ENCODE measurements around the gene CERT1. TPM values are rescaled to one million over a fixed set of nuclear protein-coding genes. Genes with fewer than 3 reads are reported as not detected.

Gene CERT1
- polyA plus RNA-seq, 1 of the 3 experiments (the other 2 are of a cell fraction), result 4.5 TPM

DNA sequence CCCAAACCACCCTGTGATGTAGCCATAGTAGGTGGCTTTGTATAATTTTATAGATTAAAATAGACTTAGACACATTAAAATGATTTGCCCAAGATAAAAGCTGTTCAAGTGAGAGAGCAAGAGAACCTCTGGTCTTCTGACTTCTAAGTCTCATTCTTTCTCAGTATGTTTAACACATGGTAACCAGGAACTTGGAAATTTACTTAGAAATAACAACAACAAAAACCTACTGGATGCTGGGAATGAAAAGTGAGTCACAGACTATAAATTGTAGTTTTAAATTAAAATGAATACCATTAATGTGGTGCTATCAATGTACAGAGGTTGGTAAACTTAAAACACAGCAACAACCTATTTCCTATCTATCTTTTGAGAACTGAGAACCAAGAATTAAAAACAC is 144.0 kb downstream of the CERT1 start:
- H4K20me1 ChIP-seq (ENCODE audit: insufficient read depth), result no peaks in the 10 kb centered on the region
- no peak for DNase-seq
- H3K9me3 ChIP-seq, result no peaks in the 10 kb centered on the region
- TF ChIP-seq EP300 (IDR thresholded peaks at IDR 0.05; ENCODE audit: borderline replicate concordance in 1 of 2, low read depth in 1 of 2, low read length in 1 of 2), result no peak
- TF ChIP-seq, protein P1, sequence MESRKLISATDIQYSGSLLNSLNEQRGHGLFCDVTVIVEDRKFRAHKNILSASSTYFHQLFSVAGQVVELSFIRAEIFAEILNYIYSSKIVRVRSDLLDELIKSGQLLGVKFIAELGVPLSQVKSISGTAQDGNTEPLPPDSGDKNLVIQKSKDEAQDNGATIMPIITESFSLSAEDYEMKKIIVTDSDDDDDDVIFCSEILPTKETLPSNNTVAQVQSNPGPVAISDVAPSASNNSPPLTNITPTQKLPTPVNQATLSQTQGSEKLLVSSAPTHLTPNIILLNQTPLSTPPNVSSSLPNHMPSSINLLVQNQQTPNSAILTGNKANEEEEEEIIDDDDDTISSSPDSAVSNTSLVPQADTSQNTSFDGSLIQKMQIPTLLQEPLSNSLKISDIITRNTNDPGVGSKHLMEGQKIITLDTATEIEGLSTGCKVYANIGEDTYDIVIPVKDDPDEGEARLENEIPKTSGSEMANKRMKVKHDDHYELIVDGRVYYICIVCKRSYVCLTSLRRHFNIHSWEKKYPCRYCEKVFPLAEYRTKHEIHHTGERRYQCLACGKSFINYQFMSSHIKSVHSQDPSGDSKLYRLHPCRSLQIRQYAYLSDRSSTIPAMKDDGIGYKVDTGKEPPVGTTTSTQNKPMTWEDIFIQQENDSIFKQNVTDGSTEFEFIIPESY (IDR thresholded peaks at IDR 0.05; ENCODE audit: borderline replicate concordance, low read depth), result no peak
- no peak for TF ChIP-seq YY1 (IDR thresholded peaks at IDR 0.05; ENCODE audit: low read depth)
- TF ChIP-seq, protein P2, sequence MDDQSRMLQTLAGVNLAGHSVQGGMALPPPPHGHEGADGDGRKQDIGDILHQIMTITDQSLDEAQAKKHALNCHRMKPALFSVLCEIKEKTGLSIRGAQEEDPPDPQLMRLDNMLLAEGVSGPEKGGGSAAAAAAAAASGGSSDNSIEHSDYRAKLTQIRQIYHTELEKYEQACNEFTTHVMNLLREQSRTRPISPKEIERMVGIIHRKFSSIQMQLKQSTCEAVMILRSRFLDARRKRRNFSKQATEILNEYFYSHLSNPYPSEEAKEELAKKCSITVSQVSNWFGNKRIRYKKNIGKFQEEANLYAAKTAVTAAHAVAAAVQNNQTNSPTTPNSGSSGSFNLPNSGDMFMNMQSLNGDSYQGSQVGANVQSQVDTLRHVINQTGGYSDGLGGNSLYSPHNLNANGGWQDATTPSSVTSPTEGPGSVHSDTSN (IDR thresholded peaks at IDR 0.05), result no peak
- no peak for TF ChIP-seq FOXM1 (IDR thresholded peaks at IDR 0.05; ENCODE audit: low read depth)
- TF ChIP-seq POLR2AphosphoS5 (IDR thresholded peaks at IDR 0.05; ENCODE audit: low read depth, low read length), result no peak
- TF ChIP-seq ELF1 (IDR thresholded peaks at IDR 0.05), result no peak
- no peak for TF ChIP-seq SMC3 (IDR thresholded peaks at IDR 0.05; ENCODE audit: low read depth, low read length)
- no peak for TF ChIP-seq RCOR1 (IDR thresholded peaks at IDR 0.05; ENCODE audit: low read length)
- TF ChIP-seq NFIC (IDR thresholded peaks at IDR 0.05; ENCODE audit: borderline replicate concordance), result no peak
- no peak for TF ChIP-seq CHD2 (IDR thresholded peaks at IDR 0.05; ENCODE audit: low read length, partially characterized antibody)
- TF ChIP-seq SIN3A (IDR thresholded peaks at IDR 0.05; ENCODE audit: borderline replicate concordance, low read depth, low read length), result no peak
- no peak for TF ChIP-seq TCF12 (IDR thresholded peaks at IDR 0.05)
- no peak for TF ChIP-seq NRF1 (IDR thresholded peaks at IDR 0.05; ENCODE audit: low read depth, low read length)
- TF ChIP-seq RFX5 (IDR thresholded peaks at IDR 0.05; ENCODE audit: low read length), result no peak
- TF ChIP-seq, protein P3, sequence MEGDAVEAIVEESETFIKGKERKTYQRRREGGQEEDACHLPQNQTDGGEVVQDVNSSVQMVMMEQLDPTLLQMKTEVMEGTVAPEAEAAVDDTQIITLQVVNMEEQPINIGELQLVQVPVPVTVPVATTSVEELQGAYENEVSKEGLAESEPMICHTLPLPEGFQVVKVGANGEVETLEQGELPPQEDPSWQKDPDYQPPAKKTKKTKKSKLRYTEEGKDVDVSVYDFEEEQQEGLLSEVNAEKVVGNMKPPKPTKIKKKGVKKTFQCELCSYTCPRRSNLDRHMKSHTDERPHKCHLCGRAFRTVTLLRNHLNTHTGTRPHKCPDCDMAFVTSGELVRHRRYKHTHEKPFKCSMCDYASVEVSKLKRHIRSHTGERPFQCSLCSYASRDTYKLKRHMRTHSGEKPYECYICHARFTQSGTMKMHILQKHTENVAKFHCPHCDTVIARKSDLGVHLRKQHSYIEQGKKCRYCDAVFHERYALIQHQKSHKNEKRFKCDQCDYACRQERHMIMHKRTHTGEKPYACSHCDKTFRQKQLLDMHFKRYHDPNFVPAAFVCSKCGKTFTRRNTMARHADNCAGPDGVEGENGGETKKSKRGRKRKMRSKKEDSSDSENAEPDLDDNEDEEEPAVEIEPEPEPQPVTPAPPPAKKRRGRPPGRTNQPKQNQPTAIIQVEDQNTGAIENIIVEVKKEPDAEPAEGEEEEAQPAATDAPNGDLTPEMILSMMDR (IDR thresholded peaks at IDR 0.05), result no peak
- TF ChIP-seq MXI1 (IDR thresholded peaks at IDR 0.05; ENCODE audit: low read depth, low read length), result no peak
- TF ChIP-seq TAF1 (IDR thresholded peaks at IDR 0.05; ENCODE audit: borderline replicate concordance, low read depth, low read length), result no peak
- TF ChIP-seq EZH2phosphoT487 (IDR thresholded peaks at IDR 0.05; ENCODE audit: borderline replicate concordance, low read depth), result no peak
- peak overlapping the region in 1 of 2 experiments; percentile 22; a peak in 2 of 4 replicates for H3K27ac ChIP-seq (ENCODE audit: low read depth in 2 of 2, low read length in 1 of 2)
- H3K9me2 ChIP-seq, result no peaks in the 10 kb centered on the region
- H3F3A ChIP-seq (replicated peaks; ENCODE audit: insufficient read depth), result no peaks in the 10 kb centered on the region
- CTCF ChIA-PET, result no interaction called here
- no peaks in the 10 kb centered on the region for H3K27me3 ChIP-seq (ENCODE audit: insufficient read depth)
- H2AFZ ChIP-seq (ENCODE audit: low read depth), result no peak overlapping the region
- no peaks in the 10 kb centered on the region for H3K79me2 ChIP-seq (ENCODE audit: insufficient read depth)
- H3K4me2 ChIP-seq, result no peak overlapping the region
- peaks cover 0 to 8% of the 10 kb centered on the region in 2 experiments for H3K36me3 ChIP-seq (replicated peaks in 1 of 2; ENCODE audit: control insufficient read depth in 1 of 2, insufficient read depth in 2 of 2, low read length in 1 of 2)
- no peak overlapping the region for H3K9ac ChIP-seq
- POLR2A ChIA-PET, result no interaction called here
- peaks cover 0 to 7% of the 10 kb centered on the region in 2 experiments; a peak in 1 of 4 replicates for H3K4me1 ChIP-seq (ENCODE audit: control insufficient read depth in 1 of 2, insufficient read depth in 2 of 2, low read depth in 1 of 2, low read length in 1 of 2)
- H3K4me3 ChIP-seq (ENCODE audit: low read depth in 2 of 2, low read length in 1 of 2), result no peak overlapping the region

Measured in SK-N-SH (cell line).